Astrocyte of the spinal cord (primary cell): ENCODE results near the gene RHOU.
A peak's percentile ranks its signal among the peaks of the same experiment; 100 is the strongest.

ENCODE experiments used
- DNase-seq: peaks from one replicate; pipeline ENCODE4 v3.0.0; 2011; ENCODE audit warnings: low read depth, low spot score
- H3K4me3 ChIP-seq: 2 replicates; pipeline ENCODE4 v1.5.1; 2011; ENCODE audit warnings: low read depth, mild to moderate bottlenecking, low read length, moderate library complexity
- CTCF ChIP-seq: IDR thresholded peaks from 2 replicates; pipeline ENCODE4 v1.5.1; 2012; ENCODE audit warnings: low read depth, mild to moderate bottlenecking, low read length, inconsistent platforms
- in situ Hi-C: cut with HindIII; loops from 2 replicates; pipeline ENCODE4 v1.10.0; 2017; ENCODE audit warnings: low sequenced_read_pairs

The RHOU gene

GRCh38 chr1:228735871-228736586 lies 750 bp downstream of the RHOU start:
- peak; percentile 9 for DNase-seq
- H3K4me3 ChIP-seq, result peak overlapping the region; percentile 39
- in situ Hi-C loops, result no loop called here
- no peak for TF ChIP-seq CTCF

- TF ChIP-seq CTCF, result no peak
- H3K4me3 ChIP-seq, result no peak overlapping the region
- no peak for DNase-seq
- in situ Hi-C loops, result no loop called here
Observed at GRCh38 chr1:228736844-228737445, 1.7 kb downstream of the RHOU start.

- DNase-seq, result no peak
- in situ Hi-C loops, result no loop called here
- no peak overlapping the region for H3K4me3 ChIP-seq
- no peak for TF ChIP-seq CTCF
Observed at GRCh38 chr1:228737601-228738041, 2.3 kb downstream of the RHOU start.

- no peak overlapping the region for H3K4me3 ChIP-seq
- TF ChIP-seq CTCF, result no peak
- in situ Hi-C loops, result no loop called here
- no peak for DNase-seq
Observed at GRCh38 chr1:228739826-228740225, 4.5 kb downstream of the RHOU start.

- TF ChIP-seq CTCF, result no peak
- H3K4me3 ChIP-seq, result no peak overlapping the region
- in situ Hi-C loops, result no loop called here
- no peak for DNase-seq
Observed at GRCh38 chr1:228740543-228741317, 5.5 kb downstream of the RHOU start.

- in situ Hi-C loops, result no loop called here
- no peak for DNase-seq
- TF ChIP-seq CTCF, result no peak
- H3K4me3 ChIP-seq, result no peak overlapping the region
Observed at GRCh38 chr1:228742281-228742860, 7.1 kb downstream of the RHOU start.
